Mesendoderm (in vitro differentiated cells): ENCODE results near the gene TMEM151B.

Experiments
- DNase-seq: peaks from one replicate; pipeline ENCODE4 v3.0.0; 2013
- H2AK5ac ChIP-seq: 2 replicates; pipeline ENCODE4 v1.6.1; 2013; ENCODE audit warnings: low read length, inconsistent platforms
- H2BK120ac ChIP-seq: 2 replicates; pipeline ENCODE4 v1.6.1; 2013; ENCODE audit warnings: low read depth, mild to moderate bottlenecking, low read length, moderate library complexity, mixed read lengths
- H2BK15ac ChIP-seq: replicated peaks from 2 replicates; pipeline ENCODE4 v1.6.1; 2013; ENCODE audit warnings: low read depth, mild to moderate bottlenecking, moderate library complexity
- H2BK5ac ChIP-seq: 2 replicates; pipeline ENCODE4 v1.6.1; 2013; ENCODE audit warnings: low read length, inconsistent platforms
- H3K18ac ChIP-seq: 2 replicates; pipeline ENCODE4 v1.6.1; 2013; ENCODE audit warnings: mild to moderate bottlenecking, low read length, mixed read lengths
- H3K23ac ChIP-seq: one replicate; pipeline ENCODE4 v1.6.1; 2013; ENCODE audit warnings: low read length
- H3K27ac ChIP-seq: 2 replicates; pipeline ENCODE4 v1.5.1; 2013; ENCODE audit warnings: low read depth, mild to moderate bottlenecking, inconsistent platforms, low read length, moderate library complexity
- H3K27me3 ChIP-seq: 2 replicates; pipeline ENCODE4 v1.6.1; 2013; ENCODE audit warnings: low read length, control low read depth, mild to moderate bottlenecking, inconsistent platforms; ENCODE audit not compliant: insufficient read depth, poor library complexity
- H3K36me3 ChIP-seq: 2 replicates; pipeline ENCODE4 v1.6.1; 2013; ENCODE audit warnings: low read length, inconsistent platforms; ENCODE audit not compliant: control insufficient read depth, insufficient read depth
- H3K4ac ChIP-seq: one replicate; pipeline ENCODE4 v1.6.1; 2013; ENCODE audit warnings: low read depth, mild to moderate bottlenecking, low read length, moderate library complexity
- H3K4me1 ChIP-seq: 2 replicates; pipeline ENCODE4 v1.6.1; 2013; ENCODE audit warnings: low read depth, low read length, inconsistent platforms; ENCODE audit not compliant: control insufficient read depth
- H3K4me2 ChIP-seq: 2 replicates; pipeline ENCODE4 v1.6.1; 2013; ENCODE audit warnings: low read length
- H3K4me3 ChIP-seq: 2 replicates; pipeline ENCODE4 v1.5.1; 2013; ENCODE audit warnings: mild to moderate bottlenecking, low read length
- H3K56ac ChIP-seq: one replicate; pipeline ENCODE4 v1.6.1; 2013; ENCODE audit warnings: low read length
- H3K79me1 ChIP-seq: 2 replicates; pipeline ENCODE4 v1.6.1; 2013; ENCODE audit warnings: low read length, inconsistent platforms
- H3K79me2 ChIP-seq: 2 replicates; pipeline ENCODE4 v1.6.1; 2013; ENCODE audit warnings: mild to moderate bottlenecking, low read length; ENCODE audit not compliant: control insufficient read depth, insufficient read depth
- H3K9ac ChIP-seq: 2 replicates; pipeline ENCODE4 v1.6.1; 2013; ENCODE audit warnings: low read length, inconsistent platforms
- H4K5ac ChIP-seq: one replicate; pipeline ENCODE4 v1.6.1; 2013; ENCODE audit warnings: low read length
- H4K8ac ChIP-seq: one replicate; pipeline ENCODE4 v1.6.1; 2013; ENCODE audit warnings: low read depth, mild to moderate bottlenecking, control low read depth, low read length, moderate library complexity
- WGBS: extraction: QIAGEN DNeasy Blood & Tissue Kit; methylation state at CpG from one replicate; pipeline ENCODE4 v1.1.7; 2013; ENCODE audit warnings: low lambda C conversion rate, missing lambda C conversion rate; ENCODE audit not compliant: insufficient coverage; ENCODE audit errors: extremely low coverage; 5-methylcytosine and 5-hydroxymethylcytosine counted together

The TMEM151B gene

DNA sequence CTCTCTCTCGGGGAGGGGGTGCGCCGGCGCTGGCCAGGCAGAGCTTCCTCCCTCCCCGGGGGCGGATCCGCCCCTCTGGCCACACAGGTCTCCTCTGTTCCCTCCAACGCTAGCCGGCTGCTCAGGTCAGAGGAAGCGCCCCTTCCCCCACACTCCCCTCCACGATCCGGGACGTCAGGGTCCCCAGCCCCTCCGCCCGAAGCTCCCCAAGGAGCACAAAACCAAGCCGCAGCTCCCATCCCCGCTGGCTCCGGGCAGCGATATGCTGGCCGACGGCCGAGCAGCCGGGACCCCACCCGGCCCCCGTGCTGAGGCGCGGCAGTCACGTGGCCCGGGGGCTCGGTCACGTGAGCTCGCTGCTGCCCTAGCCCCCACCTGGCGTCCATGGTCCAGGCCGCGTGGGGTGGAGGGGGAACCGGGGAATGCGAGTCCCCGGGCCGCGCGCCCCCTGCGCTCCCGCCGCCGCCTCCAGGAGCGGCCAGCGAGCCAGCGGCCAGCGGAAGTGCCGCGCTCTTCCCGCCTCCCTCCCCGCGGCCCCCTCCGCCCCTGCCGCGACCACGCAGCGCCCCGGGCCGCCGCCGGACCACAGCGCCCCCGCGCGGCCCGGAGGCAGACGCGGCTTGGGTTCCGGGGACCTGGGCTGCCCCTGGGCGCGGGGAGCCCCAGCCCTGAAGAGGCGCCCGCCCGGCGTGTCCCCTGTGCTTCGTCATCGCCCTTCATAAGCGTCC lies 13.1 kb upstream of the TMEM151B start, which contains the start of gene SLC35B2:
Gene SLC35B2 (minus strand): TSS at position 504 of the 728 bp plus-strand sequence. CDS start 118 bp downstream, at position 386.
- Histone ChIP-seq H2BK5ac (peak within 1 kb of the TSS; percentile 43), H3K27ac (peak within 1 kb of the TSS; percentile 82), H3K79me1 (no peaks in the 10 kb centered on the region), H3K56ac (peak within 1 kb of the TSS; percentile 97), H3K4me3 (peak within 1 kb of the TSS; percentile 86), H3K18ac (peak within 1 kb of the TSS; percentile 75), H3K79me2 (peaks cover 3% of the 10 kb centered on the region), H3K27me3 (no peaks in the 10 kb centered on the region), H3K36me3 (peaks cover 15% of the 10 kb centered on the region), H4K5ac (no peak within 1 kb of the TSS), H2BK15ac (no peak within 1 kb of the TSS), H3K4me2 (peak within 1 kb of the TSS; percentile 93), H3K9ac (peak within 1 kb of the TSS; percentile 95), H2BK120ac (no peak within 1 kb of the TSS), H3K23ac (peak within 1 kb of the TSS; percentile 99), H4K8ac (no peak within 1 kb of the TSS), H3K4me1 (no peaks in the 10 kb centered on the region), H3K4ac (no peak within 1 kb of the TSS), H2AK5ac (no peak within 1 kb of the TSS)
- DNase-seq: peak; percentile 93
- no CpG with 5 or more reads among the region's 80 CpGs for WGBS

- no peaks in the 10 kb centered on the region for H3K4me1 ChIP-seq
- H3K27me3 ChIP-seq: no peaks in the 10 kb centered on the region
- H2BK15ac ChIP-seq: no peak overlapping the region
- no peak overlapping the region for H4K5ac ChIP-seq
- no peak overlapping the region for H2BK120ac ChIP-seq
- H3K23ac ChIP-seq: peak overlapping the region; percentile 99
- H3K79me1 ChIP-seq: no peaks in the 10 kb centered on the region
- H3K4ac ChIP-seq: no peak overlapping the region
- H3K9ac ChIP-seq: peak overlapping the region; percentile 84
- no peak overlapping the region for H4K8ac ChIP-seq
- no peak overlapping the region for H3K18ac ChIP-seq
- peak overlapping the region; percentile 90 for H3K4me2 ChIP-seq
- H3K4me3 ChIP-seq: peak overlapping the region; percentile 35
- peaks cover 13% of the 10 kb centered on the region for H3K36me3 ChIP-seq
- no peak overlapping the region for H2BK5ac ChIP-seq
- H2AK5ac ChIP-seq: no peak overlapping the region
- WGBS: no CpG with 5 or more reads among the region's 15 CpGs
- H3K56ac ChIP-seq: peak overlapping the region; percentile 97
- DNase-seq: no peak
- H3K79me2 ChIP-seq: peaks cover 2% of the 10 kb centered on the region
- no peak overlapping the region for H3K27ac ChIP-seq
Observed at GRCh38 chr6:44257753-44258324, 12.4 kb upstream of the TMEM151B start.

DNA sequence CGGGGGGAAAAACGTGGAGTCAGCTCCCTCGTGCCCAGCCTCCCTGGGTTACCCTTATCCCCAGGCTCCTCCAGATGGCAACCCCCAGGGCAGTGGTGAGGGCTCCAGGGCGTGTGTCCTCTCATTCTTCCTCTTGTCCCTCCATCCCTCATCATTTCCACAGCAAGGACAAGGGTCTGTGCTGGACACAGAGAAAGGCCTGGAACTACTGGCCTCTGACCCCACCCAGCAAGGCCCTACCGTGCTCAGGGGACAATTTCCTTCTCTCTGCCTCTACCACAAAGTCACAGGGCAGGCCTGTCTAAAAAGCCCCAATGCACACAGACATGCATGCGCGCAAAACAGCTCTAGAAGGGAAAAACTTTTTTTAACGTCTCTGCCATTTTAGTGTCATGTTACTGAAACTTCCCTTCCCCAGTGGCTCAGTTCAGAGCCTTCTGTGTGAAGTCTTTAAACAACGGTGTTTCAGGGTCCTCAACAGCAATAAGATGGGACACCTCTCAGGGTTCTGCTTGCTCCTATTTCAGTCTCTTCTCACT lies 11.9 kb upstream of the TMEM151B start:
- no peak for DNase-seq
- H2AK5ac ChIP-seq: no peak overlapping the region

DNA sequence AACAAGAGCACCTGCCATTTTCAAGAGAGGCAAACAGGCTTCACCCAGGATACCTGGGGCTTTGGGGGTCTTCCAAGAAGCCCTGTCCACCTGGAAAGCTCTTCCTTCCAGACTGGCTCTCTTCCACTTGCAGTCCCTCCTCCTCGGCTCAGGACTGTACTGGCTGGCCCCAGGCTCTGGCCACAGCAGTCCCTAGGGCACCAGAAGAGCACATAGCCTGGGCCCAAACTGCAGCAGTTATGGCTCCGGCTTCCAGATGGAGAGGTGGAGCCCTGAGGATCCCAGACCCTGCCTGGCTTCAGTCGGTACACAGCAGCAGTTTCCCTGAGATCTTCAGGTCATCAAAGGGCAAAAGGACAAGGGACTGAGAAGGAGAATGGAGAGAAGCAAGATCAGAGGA lies 11.3 kb upstream of the TMEM151B start:
- Histone ChIP-seq H3K27ac (no peak overlapping the region), H2BK5ac (no peak overlapping the region), H3K4me2 (no peak overlapping the region), H3K23ac (no peak overlapping the region), H3K27me3 (no peaks in the 10 kb centered on the region), H3K4me1 (peaks cover 5% of the 10 kb centered on the region), H4K8ac (no peak overlapping the region), H3K36me3 (peaks cover 7% of the 10 kb centered on the region), H2BK120ac (no peak overlapping the region), H3K18ac (no peak overlapping the region), H3K9ac (no peak overlapping the region), H4K5ac (no peak overlapping the region), H2BK15ac (no peak overlapping the region), H3K4me3 (no peak overlapping the region), H2AK5ac (no peak overlapping the region), H3K4ac (no peak overlapping the region), H3K79me2 (peaks cover 2% of the 10 kb centered on the region), H3K56ac (no peak overlapping the region), H3K79me1 (peaks cover under 1% of the 10 kb centered on the region)
- WGBS: no CpG with 5 or more reads among the region's 3 CpGs
- DNase-seq: no peak

More for the DNA sequence above, 11.9 kb upstream of the TMEM151B start:
- H3K36me3 ChIP-seq: peaks cover 9% of the 10 kb centered on the region
- H2BK5ac ChIP-seq: no peak overlapping the region
- WGBS: no CpG with 5 or more reads among the region's 9 CpGs
- no peak overlapping the region for H2BK120ac ChIP-seq
- no peak overlapping the region for H3K4ac ChIP-seq
- no peak overlapping the region for H3K56ac ChIP-seq
- no peaks in the 10 kb centered on the region for H3K79me1 ChIP-seq
- no peak overlapping the region for H2BK15ac ChIP-seq
- H3K4me1 ChIP-seq: peaks cover 3% of the 10 kb centered on the region
- no peak overlapping the region for H3K27ac ChIP-seq
- H4K8ac ChIP-seq: no peak overlapping the region
- H3K4me3 ChIP-seq: no peak overlapping the region
- no peak overlapping the region for H3K9ac ChIP-seq
- no peak overlapping the region for H3K18ac ChIP-seq
- H3K4me2 ChIP-seq: no peak overlapping the region
- H4K5ac ChIP-seq: no peak overlapping the region
- no peaks in the 10 kb centered on the region for H3K27me3 ChIP-seq
- H3K79me2 ChIP-seq: peaks cover 2% of the 10 kb centered on the region
- no peak overlapping the region for H3K23ac ChIP-seq

GRCh38 chr6:44260011-44260410 lies 10.2 kb upstream of the TMEM151B start:
- Histone ChIP-seq H3K79me2 (peaks cover 2% of the 10 kb centered on the region), H2AK5ac (no peak overlapping the region), H2BK120ac (no peak overlapping the region), H3K27ac (no peak overlapping the region), H2BK15ac (no peak overlapping the region), H3K9ac (no peak overlapping the region), H3K4me3 (no peak overlapping the region), H3K79me1 (peaks cover 2% of the 10 kb centered on the region), H4K8ac (no peak overlapping the region), H3K4me2 (no peak overlapping the region), H3K36me3 (peaks cover 1% of the 10 kb centered on the region), H3K4me1 (peaks cover 11% of the 10 kb centered on the region), H3K18ac (no peak overlapping the region), H3K27me3 (no peaks in the 10 kb centered on the region), H4K5ac (no peak overlapping the region), H3K56ac (no peak overlapping the region), H3K4ac (no peak overlapping the region), H2BK5ac (no peak overlapping the region), H3K23ac (no peak overlapping the region)
- no CpG with 5 or more reads among the region's 8 CpGs for WGBS
- no peak for DNase-seq
